ENCODE results near the gene SBNO2.

- no peak for TF ChIP-seq RAD21 (IDR thresholded peaks at IDR 0.05; ENCODE audit: low read length)
- no peak for TF ChIP-seq ZBTB33 (IDR thresholded peaks at IDR 0.05; ENCODE audit: borderline replicate concordance, low read depth)
- no peak for TF ChIP-seq GABPA (IDR thresholded peaks at IDR 0.05; ENCODE audit: low read depth)
- TF ChIP-seq CTCF (IDR thresholded peaks at IDR 0.05), result no peak
- TF ChIP-seq TEAD4 (IDR thresholded peaks at IDR 0.05; ENCODE audit: borderline replicate concordance, insufficient read depth), result no peak
- TF ChIP-seq USF2 (IDR thresholded peaks at IDR 0.05; ENCODE audit: borderline replicate concordance, low read depth, low read length), result no peak
- no peak for TF ChIP-seq YY1 (IDR thresholded peaks at IDR 0.05; ENCODE audit: low read depth)
- TF ChIP-seq POLR2AphosphoS5 (IDR thresholded peaks at IDR 0.05; ENCODE audit: low read depth, low read length), result no peak
- TF ChIP-seq PBX3 (IDR thresholded peaks at IDR 0.05), result no peak
- no peak for TF ChIP-seq TAF1 (IDR thresholded peaks at IDR 0.05; ENCODE audit: borderline replicate concordance, low read depth, low read length)
- no peak for TF ChIP-seq REST (IDR thresholded peaks at IDR 0.05; ENCODE audit: low read depth, low read length)
- no peak for TF ChIP-seq RXRA (IDR thresholded peaks at IDR 0.05; ENCODE audit: borderline replicate concordance, low read depth)
- no peak for TF ChIP-seq SMC3 (IDR thresholded peaks at IDR 0.05; ENCODE audit: low read depth, low read length)
Measured at GRCh38 chr19:1089126-1089771, 84.8 kb downstream of the SBNO2 start.

Measured in SK-N-SH (cell line).